Glomerular visceral epithelial cell (primary cell): Measurements from ENCODE around the gene XBP1.
"Not testable (repeated sequence)": the region's sequence is repeated elsewhere in the genome, so short reads cannot be mapped to it uniquely, and the experiment has no call there.

ENCODE experiments used
- DNase-seq: peaks from one replicate; pipeline ENCODE4 v3.0.0-alpha.2; 2016; ENCODE audit errors: extremely low spot score

The XBP1 gene

DNA sequence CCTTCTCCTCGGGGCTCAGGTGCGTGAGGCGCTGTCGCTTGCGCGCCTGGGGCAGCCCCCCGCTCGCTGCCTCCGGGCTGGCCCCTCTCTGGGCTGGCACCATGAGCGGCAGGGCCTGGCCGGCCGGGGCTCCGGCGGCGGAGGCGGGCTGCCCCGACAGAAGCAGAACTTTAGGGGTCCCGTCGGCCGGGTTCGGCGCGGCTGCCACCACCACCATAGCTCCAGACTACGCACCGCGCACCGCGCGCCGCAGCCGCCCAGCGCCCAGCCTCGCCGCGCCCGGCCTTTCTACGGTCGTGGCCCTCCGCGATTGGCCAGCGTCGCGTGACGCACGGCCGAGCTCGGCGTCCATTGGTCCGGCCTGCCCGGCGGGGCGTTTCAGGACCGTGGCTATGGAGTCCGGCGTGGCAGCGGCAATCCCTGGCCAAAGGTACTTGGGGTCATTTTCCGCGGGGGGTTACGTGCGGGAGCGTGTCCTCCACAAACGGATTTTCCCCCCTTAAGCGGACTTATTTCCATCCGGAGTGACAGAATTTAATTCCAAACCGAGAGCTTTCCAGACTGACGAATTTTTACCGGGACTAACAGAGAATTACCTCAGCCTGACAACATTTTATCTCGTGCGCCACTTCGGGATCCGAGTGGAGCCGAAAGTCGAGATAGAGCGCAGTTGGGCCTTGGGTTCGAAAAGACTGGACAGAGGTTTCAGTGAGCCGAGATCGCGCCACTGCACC lies at the start of gene XBP1:
Gene XBP1, minus strand, starts transcription at position 262 of the 734 bp plus-strand sequence.
- DNase-seq: peak; percentile 91

DNA sequence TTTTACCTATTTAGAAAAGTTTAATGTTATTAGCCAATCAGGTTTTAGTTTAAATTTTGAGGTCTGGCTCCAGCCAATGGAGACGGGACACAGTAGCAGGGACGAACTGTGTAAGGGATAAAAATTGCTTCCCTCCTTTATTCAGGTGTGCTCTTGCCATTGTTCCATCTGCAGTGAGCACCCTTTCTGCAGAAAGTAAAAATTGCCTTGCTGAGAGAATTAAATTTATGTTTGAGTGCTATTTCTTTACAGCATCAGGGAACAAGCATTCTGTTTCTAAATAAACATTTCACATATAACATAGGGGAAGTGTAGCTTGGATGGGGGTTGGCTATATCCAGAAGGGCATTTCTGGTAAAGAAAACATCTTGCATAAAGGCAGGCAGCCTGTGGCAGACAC lies 46.6 kb upstream of the XBP1 start:
- DNase-seq: no peak

DNA sequence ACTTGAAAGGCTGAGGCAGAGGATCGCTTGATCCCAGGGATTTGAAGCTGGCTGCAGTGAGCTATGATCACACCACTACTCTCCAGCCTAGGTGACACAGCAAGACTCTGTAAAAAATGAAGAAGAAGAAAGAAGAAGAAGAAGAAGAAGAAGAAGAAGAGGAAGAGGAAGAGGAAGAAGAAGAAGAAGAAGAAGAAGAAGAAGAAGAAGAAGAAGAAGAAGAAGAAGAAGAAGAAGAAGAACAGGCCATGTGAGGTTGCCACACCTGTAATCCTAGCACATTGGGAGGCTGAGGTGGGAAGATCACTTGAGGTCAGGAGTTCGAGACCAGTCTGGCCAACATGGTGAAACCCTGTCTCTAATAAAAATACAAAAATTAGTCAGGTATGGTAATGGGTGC lies 43.9 kb upstream of the XBP1 start:
- DNase-seq: not testable (repeated sequence)

DNA sequence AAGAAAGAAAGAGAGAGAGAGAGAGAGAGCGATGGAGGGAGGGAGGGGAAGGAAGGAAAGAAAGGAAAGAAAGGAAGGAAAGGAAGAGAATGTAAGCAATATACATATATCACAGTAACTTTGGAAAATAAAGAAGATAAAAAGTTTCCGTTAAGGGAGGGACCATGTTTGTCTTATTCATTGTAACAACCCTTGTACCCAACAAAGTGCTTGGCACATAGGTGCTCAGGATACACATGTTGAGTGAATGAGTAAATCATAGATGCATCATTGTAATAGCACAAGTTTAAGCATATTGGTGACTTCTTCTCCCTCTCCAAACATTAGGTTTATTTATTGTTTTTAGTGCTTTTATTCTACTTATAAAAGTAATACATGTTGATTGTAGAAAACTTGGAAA lies 43.3 kb upstream of the XBP1 start:
- no peak for DNase-seq

DNA sequence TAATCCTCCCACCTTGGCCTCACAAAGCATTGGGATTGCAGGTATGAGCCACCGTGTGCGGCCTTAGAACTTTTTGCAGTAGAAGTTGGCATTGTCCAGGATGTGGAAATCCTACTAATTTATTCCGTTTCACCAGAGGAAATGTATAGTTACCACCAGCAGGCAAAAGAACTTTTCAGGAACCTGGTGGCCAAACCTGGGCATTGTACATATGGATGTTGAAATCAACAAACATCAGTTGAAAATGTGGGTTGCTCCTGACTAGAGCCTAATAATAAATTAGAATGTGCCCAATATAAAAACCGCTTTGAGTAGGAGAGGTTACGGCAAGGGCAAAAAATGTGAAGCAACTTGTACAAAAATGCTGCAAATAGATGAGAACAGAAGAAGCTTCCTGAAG lies 40.7 kb upstream of the XBP1 start:
- no peak for DNase-seq

DNA sequence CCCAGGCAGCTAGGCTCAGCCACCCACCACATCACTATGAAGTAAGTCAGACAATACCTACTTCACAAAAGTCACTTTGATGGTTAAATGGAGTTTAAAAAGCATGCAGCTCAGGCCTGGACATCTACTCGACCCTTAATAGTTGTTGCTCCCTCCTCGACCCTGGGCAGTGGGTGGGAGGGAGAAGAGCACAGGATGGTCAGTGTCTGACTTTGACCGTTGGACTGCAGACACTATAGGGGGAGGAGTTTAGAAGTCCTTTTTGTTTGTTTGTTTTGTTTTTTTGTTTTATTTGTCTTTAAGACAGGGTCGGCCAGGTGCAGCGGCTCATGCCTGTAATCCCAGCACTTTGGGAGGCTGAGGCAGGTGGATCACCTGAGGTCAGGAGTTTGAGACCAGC lies 38.6 kb upstream of the XBP1 start:
- DNase-seq: no peak

DNA sequence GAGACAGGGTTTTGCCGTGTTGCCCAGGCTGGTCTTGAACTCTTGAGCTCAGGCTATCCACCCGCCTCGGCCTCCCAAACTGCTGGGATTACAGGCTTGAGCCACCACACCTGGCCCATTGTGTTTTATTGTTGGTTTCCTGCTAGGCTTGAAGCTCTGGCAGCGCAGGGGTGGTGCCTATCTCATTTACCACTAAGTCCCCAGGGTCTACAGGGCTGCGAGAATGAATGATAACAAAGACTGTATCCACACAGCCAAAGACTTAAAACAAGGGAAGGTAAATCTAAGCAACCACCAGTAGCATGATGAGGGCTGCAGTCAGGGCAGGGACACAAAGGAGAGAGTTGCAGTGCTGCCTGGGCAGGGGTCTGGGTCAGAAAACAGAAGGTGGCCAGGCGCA lies 37.3 kb upstream of the XBP1 start:
- no peak for DNase-seq

DNA sequence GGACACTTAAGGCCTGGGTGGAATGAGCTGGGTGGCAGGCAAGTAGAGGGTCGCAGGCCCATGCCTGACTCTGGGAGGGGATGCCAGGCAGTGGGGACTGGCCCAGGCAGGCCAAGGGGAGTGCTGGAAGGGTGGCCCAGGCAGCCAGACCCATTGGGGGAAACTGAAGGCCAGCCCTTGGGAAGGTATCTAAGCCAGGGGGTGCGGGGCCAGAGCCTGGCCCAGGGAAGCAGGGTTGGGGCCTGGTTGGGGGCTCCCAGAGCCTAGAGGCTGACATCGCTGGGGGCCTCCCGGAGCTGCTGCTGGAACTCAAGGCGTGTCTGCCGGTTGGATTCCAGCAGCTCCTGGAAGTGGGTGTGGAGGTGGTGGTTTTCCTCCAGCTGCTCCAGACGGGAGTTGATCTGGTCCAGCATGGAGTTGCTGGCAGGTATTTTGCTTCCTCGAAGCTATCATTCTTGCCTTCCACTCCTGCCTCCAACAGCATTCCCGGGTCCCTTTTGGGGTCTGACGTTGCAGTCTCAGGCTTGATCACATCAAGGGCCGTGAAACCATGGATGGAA lies 35.3 kb upstream of the XBP1 start:
- DNase-seq: no peak

DNA sequence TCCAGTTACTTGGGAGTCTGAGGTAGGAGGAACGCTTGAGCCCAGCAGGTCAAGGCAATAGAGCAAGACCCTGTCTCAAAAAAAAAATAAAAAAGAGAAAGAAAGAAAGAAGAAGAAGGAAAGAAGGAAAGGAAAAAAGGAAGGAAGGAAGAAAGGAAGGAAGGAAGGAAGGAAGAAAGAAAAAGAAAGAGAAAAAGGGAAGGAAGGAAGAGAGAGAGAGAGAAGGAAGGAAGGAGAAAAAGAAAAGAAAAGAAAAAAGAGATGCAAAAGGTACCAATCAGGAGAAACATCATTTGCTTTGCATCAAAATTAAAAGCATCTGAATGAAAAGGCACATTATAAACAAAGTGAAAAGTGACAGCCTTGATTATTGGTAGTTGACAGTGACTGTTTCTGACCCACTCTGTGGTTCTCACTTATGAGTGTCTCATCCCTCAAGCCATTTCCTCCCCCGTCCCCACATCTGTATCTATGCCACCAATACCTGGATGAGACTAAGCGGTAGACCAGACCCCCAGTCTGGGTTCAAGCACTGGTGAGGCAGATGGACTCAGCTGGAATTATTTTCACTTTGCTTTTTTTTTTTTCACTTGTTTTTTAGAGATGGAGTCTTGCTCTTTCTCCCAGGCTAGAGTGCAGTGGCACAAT lies 33.0 kb upstream of the XBP1 start:
- no peak for DNase-seq

DNA sequence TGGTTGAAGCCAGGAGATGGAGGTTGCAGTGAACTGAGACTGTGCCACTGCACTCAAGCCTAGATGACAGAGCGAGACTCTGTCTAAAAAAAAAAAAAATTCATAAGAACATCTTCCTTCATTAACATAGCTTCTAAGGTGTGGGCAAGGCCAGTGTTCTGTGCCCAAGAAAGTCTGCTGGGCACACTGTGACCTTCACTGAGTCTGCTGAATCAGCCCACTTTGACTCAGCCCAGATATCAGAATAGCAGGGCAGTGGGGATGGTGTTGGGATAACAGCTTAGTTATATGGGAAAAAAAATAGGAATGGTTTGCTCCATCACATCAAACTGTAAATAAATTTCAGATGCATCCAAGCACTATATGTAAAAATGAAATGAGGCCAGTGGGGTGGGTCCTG lies 32.4 kb upstream of the XBP1 start:
- DNase-seq: no peak

DNA sequence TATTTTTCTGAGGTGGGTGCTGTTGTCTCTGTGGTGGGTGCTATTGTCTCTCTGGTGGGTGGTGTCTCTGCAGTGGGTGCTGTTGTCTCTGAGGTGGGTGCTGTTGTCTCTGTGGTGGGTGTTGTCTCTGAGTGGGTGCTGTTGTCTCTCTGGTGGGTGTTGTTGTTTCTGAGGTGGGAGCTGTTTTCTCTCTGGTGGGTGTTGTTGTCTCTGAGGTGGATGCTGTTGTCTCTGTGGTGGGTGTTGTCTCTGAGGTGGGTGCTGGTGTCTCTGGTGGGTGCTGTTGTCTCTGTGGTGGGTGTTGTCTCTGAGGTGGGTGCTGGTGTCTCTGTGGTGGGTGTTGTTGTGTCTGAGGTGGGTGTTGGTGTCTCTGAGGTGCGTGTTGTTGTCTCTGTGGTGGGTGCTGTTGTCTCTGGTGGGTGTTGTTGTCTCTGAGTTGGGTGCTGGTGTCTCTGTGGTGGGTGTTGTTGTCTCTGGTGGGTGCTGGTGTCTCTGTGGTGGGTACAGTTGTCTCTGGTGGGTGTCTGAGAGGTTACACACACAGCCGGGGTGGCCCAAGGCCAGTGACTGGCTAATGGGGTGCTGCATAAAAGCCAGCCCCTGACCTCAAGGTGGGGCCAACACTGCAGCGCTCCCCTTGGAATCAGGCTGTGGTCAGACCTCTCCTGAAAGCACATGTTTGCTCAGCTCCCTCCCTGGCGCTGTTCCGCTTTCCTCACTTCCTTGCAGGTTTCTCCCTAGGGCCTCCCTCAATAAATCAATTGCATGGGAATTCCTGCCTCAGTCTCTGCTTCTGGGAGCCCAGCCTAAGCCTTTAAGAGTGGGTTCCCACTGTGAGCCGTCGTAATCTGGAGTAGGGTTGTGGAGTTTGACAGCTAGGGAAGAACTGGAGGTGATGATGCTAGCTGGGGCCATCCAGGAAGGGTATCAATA lies 31.0 kb upstream of the XBP1 start:
- no peak for DNase-seq

DNA sequence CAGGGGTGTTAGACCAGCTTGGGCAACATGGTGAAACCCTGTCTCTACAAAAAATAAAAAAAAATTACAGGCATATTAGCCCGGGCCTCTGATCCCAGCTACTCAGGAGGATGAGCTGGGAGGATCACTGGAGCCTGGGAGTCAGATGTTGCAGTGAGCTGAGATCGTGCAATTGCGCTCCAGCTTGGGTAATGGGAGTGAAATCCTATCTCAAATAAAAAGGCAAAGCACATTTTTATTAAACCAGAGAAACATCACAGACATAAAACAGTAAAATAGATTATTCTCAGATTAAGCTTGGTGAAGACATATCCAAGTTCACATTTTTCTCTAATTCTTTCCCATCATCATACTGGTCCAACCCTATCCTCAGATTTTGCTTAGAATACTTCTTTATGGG lies 30.1 kb upstream of the XBP1 start:
- no peak for DNase-seq

DNA sequence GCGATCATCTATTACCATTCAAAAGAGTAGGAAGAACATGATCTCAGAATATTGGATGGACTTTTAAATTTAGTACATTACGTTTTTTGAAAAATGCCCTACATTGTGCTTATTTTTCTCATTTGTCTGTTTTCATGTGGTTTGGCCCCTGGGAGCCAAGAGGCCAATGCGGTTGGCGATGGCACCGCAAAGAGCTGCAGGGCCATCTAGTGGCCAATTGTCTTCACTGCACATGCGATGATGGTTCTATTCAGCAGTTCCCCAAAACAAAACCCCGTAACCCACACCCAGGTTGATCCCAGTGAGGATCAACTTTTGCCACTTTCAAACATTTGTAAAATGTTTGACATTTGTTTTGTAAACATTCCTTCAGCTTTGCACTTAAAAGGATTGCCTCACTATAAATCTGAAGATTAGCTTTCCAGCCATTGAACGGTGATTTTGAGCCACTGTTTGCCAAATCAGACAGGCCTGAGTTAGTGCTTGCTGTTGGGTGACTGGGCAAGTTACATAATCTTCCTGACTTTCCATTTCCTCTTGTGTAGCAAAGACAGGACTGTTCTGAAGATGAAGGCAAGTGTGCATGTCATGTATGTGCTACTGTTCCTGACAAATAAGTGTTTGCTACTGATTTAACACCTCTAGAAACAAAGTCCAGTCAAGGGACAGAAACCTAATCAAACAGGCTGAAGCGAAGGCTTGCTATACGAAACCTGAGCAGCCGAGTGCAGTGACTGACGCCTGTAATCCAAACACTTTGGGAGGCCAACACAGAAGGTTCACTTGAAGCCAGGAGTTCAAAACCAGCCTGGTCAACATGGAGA lies 29.2 kb upstream of the XBP1 start:
- peak; percentile 61 for DNase-seq

DNA sequence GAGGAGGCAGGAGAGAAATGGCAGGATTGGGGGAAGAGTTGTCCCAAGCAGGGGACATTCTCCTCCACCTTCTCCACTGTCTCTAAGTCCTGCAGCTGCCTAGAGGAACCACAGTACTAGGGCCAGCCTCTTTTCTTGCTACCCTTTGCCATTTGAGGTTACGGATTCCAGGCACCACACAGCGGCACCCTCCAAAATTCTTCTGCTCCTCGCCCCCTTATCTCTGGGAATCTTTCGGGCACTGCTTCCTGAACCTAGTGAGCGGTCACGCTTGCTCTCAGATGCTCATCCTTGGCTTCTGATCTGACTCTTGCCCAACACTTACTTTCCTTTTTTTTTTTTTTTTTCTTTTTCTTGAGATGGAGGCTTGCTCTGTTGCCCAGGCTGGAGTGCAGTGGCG lies 26.6 kb upstream of the XBP1 start:
- no peak for DNase-seq

DNA sequence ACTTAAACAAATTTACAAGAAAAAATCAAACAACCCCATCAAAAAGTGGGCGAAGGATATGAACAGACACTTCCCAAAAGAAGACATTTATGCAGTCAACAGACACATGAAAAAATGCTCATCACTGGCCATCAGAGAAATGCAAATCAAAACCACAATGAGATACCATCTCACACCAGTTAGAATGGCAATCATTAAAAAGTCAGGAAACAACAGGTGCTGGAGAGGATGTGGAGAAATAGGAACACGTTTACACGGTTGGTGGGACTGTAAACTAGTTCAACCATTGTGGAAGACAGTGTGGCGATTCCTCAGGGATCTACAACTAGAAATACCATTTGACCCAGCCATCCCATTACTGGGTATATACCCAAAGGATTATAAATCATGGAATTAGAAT lies 26.1 kb upstream of the XBP1 start:
- DNase-seq: not testable (repeated sequence)

DNA sequence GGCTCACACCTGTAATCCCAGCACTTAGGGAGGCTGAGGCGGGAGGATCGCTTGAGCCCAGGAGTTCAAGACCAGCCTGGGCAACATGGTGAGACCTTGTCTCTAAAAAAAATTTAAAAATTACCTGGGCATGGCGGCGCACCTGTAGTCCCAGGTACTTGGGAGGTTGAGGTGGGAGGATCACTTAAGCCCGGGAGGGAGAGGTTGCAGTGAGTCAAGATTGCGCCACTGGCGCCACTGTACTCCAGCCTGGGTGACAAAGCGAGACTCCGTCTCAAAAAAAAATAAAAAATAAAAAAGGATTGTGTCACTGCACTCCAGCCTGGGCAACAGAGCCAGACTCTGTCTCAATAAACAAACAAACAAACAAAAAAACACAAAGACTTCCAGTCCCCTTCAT lies 24.1 kb upstream of the XBP1 start:
- not testable (repeated sequence) for DNase-seq

DNA sequence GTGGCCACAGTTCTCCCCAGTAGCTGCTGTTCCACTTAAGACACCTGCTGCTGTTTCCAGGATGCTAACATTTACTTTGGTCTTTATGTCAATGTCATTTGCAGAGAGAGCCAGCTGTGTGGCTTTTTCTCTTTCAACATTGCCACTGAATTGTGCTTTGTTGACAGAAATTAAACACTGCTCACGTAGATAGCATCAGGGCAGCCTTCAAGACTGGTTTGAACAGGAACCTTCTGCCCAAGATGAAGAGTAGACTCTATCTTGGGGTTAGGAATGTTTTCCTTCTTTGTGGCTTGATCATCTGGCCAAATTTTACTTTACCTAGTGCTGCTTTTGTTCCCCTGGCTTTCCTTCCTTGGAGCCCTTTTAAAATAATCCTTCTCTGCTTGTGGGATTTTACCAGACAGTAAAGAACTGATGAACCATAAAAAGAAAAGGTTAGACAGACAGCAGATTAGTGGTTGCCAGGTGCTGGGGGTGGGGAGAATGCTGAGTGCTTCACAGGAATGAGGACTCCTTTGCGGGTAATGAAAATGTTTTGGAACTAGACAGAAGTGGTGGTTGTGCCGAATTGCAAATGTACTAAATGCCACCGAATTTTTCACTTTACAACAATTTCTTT lies 22.7 kb upstream of the XBP1 start:
- DNase-seq: no peak

DNA sequence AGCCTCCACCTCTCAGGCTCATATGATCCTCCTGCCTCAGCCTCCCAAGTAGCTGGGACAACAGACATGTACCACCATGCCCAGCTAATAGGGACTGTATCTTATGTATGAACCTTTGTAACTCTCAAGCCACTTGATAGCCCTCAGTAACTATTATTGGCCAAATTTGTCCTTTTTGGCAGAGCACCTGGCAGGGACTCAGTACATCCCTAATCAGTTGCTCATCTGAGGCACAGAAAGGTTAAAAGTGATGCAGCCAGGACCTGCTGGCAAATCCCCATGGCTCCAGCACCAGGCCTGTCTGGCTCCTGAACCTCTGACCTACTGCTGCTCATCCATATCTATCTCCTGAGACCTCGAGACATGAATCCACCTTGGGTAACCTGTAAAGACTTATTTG lies 21.1 kb upstream of the XBP1 start:
- DNase-seq: no peak

DNA sequence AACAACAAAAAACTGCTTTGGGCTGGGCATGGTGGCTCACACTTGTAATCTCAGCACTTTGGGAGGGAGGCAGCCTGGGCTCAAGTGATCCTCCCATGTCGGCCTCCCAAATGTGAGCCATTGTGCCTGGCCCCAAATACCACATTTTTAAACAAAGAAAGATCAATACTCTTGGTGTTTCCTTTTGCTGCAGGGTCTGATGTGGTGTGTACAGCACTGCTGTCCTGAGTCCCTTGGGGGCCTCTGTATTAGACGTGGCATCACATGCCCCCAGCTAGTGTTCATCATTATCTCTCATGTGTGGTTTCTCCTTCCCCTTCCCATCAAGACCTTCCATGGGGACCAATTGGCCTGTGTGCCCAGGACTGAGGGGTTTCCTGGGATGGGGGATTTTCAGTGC lies 20.5 kb upstream of the XBP1 start:
- DNase-seq: no peak

DNA sequence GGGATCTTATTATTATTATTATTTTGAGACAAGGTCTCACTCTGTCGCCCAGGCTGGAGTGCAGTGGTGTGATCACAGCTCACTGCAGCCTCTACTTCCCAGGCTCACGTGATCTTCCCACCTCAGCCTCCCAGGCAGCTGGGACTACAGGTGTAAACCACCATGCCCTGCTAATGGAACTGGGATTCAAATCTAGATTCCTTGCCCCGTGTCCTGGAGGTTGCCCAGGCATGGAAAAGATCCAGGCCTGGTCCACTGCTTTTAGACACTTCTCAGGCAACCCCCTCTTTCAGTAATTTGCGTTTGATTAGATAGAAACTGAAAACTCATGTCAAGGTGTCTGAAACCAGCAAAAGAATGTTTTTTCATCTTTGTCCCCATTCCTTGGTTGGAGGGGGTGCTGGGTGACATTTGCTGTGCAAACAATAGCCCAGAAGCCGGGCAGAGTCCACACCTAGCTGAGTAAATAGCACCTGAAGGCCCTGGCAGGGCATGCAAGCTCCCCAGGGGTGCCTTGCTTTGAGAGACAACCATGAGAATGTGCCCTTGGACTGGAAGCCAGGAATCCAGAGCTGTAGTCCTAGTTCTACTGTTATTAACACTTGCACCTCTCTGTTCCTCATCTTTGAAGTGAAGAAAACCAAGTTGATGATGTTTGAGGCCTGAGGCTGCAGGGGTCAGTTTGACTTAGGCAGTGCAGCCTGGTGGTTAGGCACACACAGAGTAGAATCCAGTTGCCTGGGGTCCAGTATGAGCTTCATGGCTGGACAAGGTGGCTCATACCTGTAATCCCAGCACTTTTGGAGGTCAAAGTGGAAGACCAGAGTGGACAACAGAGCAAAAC lies 19.1 kb upstream of the XBP1 start:
- no peak for DNase-seq
